ENCODE data around the gene PHLDB3. TPM values are rescaled to one million over a fixed set of nuclear protein-coding genes. Genes with fewer than 3 reads are reported as not detected.

PHLDB3 gene
- total RNA-seq, 1 experiment from 2014 or later = 29.0 TPM

- no TSS peak for BruUV-seq (replicated peaks)
- DNase-seq (no peak), ATAC-seq (no peak)
- Histone ChIP-seq H3K4me3 (ENCODE audit: low read length) (no peak overlapping the region), H3K9me2 (replicated peaks; ENCODE audit: low read length) (no peaks in the 10 kb centered on the region), H3K9ac (ENCODE audit: low read length) (no peak overlapping the region), H3K9me3 (ENCODE audit: low read length) (no peaks in the 10 kb centered on the region), H3K79me2 (ENCODE audit: low read length) (0 out of 2 replicates have a peak, but pooled peaks cover 9% of the 10 kb centered on the region), H3K27ac (ENCODE audit: low read length) (no peak overlapping the region), H3K36me3 (ENCODE audit: low read depth, low read length) (no peaks in the 10 kb centered on the region), H2AFZ (ENCODE audit: low read length) (no peak overlapping the region), H3F3A (ENCODE audit: low read length, unreplicated experiment) (no peaks in the 10 kb centered on the region), H3K27me3 (ENCODE audit: low read length) (no peaks in the 10 kb centered on the region), H4K20me1 (ENCODE audit: low read length) (no peaks in the 10 kb centered on the region), H3K4me2 (ENCODE audit: low read length) (no peak overlapping the region), H3K4me1 (ENCODE audit: insufficient read depth, low read length) (peaks cover 23% of the 10 kb centered on the region)
- TF ChIP-seq CTCF (conservative IDR thresholded peaks at IDR 0.05; ENCODE audit: low read depth, low read length) = no peak
- no peak for TF ChIP-seq EZH2 (IDR thresholded peaks at IDR 0.05; ENCODE audit: low read length, unreplicated experiment)
- TF ChIP-seq EZH2phosphoT487 (IDR thresholded peaks at IDR 0.05; ENCODE audit: borderline replicate concordance, low read length) = no peak
- intact Hi-C loops (cut with micrococcal nuclease) = loop anchor here (5.0 kb wide), 1 partner anchor 42 kb away; the partner anchor contains the start of gene PHLDB3
- CTCF ChIA-PET = interaction anchor here (0.6 kb wide), 1 partner anchor 59 kb away, joined by 3 read pairs; no protein-coding TSS in a partner anchor
- POLR2A ChIA-PET (ENCODE audit: unreplicated experiment) = no interaction called here
Observed at GRCh38 chr19:43460362-43461016, 44.1 kb downstream of the PHLDB3 start.

GRCh38 chr19:43457809-43458208 is 46.7 kb downstream of the PHLDB3 start:
- CTCF ChIA-PET = no interaction called here
- TF ChIP-seq EZH2phosphoT487 (IDR thresholded peaks at IDR 0.05; ENCODE audit: borderline replicate concordance, low read length) = no peak
- TF ChIP-seq CTCF (conservative IDR thresholded peaks at IDR 0.05; ENCODE audit: low read depth, low read length) = no peak
- no peak for TF ChIP-seq EZH2 (IDR thresholded peaks at IDR 0.05; ENCODE audit: low read length, unreplicated experiment)
- ATAC-seq = no peak
- POLR2A ChIA-PET (ENCODE audit: unreplicated experiment) = no interaction called here
- no peak overlapping the region for H3K4me2 ChIP-seq (ENCODE audit: low read length)
- no peak overlapping the region for H3K4me3 ChIP-seq (ENCODE audit: low read length)
- no peaks in the 10 kb centered on the region for H3K27me3 ChIP-seq (ENCODE audit: low read length)
- H3K79me2 ChIP-seq (ENCODE audit: low read length) = no peaks in the 10 kb centered on the region
- intact Hi-C loops (cut with micrococcal nuclease) = no loop called here
- no peak overlapping the region for H2AFZ ChIP-seq (ENCODE audit: low read length)
- H3K36me3 ChIP-seq (ENCODE audit: low read depth, low read length) = no peaks in the 10 kb centered on the region
- DNase-seq = no peak
- H3K9me2 ChIP-seq (replicated peaks; ENCODE audit: low read length) = no peaks in the 10 kb centered on the region
- peaks cover 11% of the 10 kb centered on the region for H3K4me1 ChIP-seq (ENCODE audit: insufficient read depth, low read length)
- no peaks in the 10 kb centered on the region for H3K9me3 ChIP-seq (ENCODE audit: low read length)
- no peaks in the 10 kb centered on the region for H3F3A ChIP-seq (ENCODE audit: low read length, unreplicated experiment)
- no TSS peak for BruUV-seq (replicated peaks)
- no peaks in the 10 kb centered on the region for H4K20me1 ChIP-seq (ENCODE audit: low read length)
- no peak overlapping the region for H3K9ac ChIP-seq (ENCODE audit: low read length)
- no peak overlapping the region for H3K27ac ChIP-seq (ENCODE audit: low read length)

Measured in PC-3 (cell line).